Liver (tissue), 9 donors: ENCODE data around the gene HEXIM1. TPM values are rescaled to one million over a fixed set of nuclear protein-coding genes. Genes with fewer than 3 reads are reported as not detected.

Experiments
- DNase-seq: peaks from one replicate; pipeline ENCODE4 v3.0.0-alpha.2; 2017; ENCODE audit warnings: low spot score
- H3K27ac ChIP-seq, 2 donors: one replicate each; pipeline ENCODE4 v1.7.0; 2013; ENCODE audit warnings: inconsistent platforms in 2 of 2, low read length in 2 of 2, control low read depth in 1 of 2, low read depth in 1 of 2, mild to moderate bottlenecking in 1 of 2
- H3K27me3 ChIP-seq, 4 donors: one replicate each; pipeline versions ENCODE4 v1.6.1 to v1.7.0; 2013; ENCODE audit warnings: low read length in 3 of 4, inconsistent platforms in 1 of 4, mild to moderate bottlenecking in 1 of 4, moderate library complexity in 1 of 4; ENCODE audit not compliant: control insufficient read depth in 4 of 4, insufficient read depth in 4 of 4
- H3K36me3 ChIP-seq, 4 donors: one replicate each; pipeline versions ENCODE4 v1.6.1 to v1.7.0; 2013; ENCODE audit warnings: low read length in 3 of 4, mild to moderate bottlenecking in 3 of 4, low read depth in 1 of 4, moderate library complexity in 1 of 4; ENCODE audit not compliant: control insufficient read depth in 4 of 4, insufficient read depth in 3 of 4
- H3K4me1 ChIP-seq, 4 donors: one replicate each; pipeline versions ENCODE4 v1.6.1 to v1.7.0; 2013; ENCODE audit warnings: low read length in 3 of 4, mild to moderate bottlenecking in 3 of 4, moderate library complexity in 1 of 4; ENCODE audit not compliant: control insufficient read depth in 4 of 4, insufficient read depth in 4 of 4
- H3K4me3 ChIP-seq, 3 donors: one replicate each; pipeline versions ENCODE4 v1.6.1 to v1.7.0; 2013; ENCODE audit warnings: low read length in 3 of 3, control low read depth in 1 of 3, low read depth in 1 of 3, mild to moderate bottlenecking in 1 of 3
- H3K9ac ChIP-seq, 2 donors: one replicate each; pipeline ENCODE4 v1.7.0; 2013; ENCODE audit warnings: low read length in 2 of 2, mild to moderate bottlenecking in 2 of 2, moderate library complexity in 2 of 2, control low read depth in 1 of 2, low read depth in 1 of 2
- H3K9me3 ChIP-seq, 4 donors: one replicate each; pipeline versions ENCODE4 v1.6.1 to v1.7.0; 2013; ENCODE audit warnings: low read length in 3 of 4; ENCODE audit not compliant: control insufficient read depth in 4 of 4
- EGR1 ChIP-seq, 2 donors: IDR thresholded peaks; 2 replicates each; pipeline ENCODE4 v1.6.1; 2016 to 2018; ENCODE audit warnings: antibody characterized with exemption in 2 of 2, low read depth in 2 of 2
- FOXA1 ChIP-seq: IDR thresholded peaks from 2 replicates; pipeline ENCODE4 v1.6.1; 2016; ENCODE audit warnings: antibody characterized with exemption
- FOXA2 ChIP-seq: IDR thresholded peaks from 2 replicates; pipeline ENCODE4 v1.6.1; 2016; ENCODE audit warnings: antibody characterized with exemption
- GABPA ChIP-seq, 2 donors: IDR thresholded peaks in 1 of 2; conservative IDR thresholded peaks in 1 of 2; 2 replicates each; pipeline ENCODE4 v1.6.1; 2016; ENCODE audit warnings: antibody characterized with exemption in 2 of 2, mild to moderate bottlenecking in 1 of 2, moderate library complexity in 1 of 2
- HNF4A ChIP-seq, 2 donors: conservative IDR thresholded peaks; 2 replicates each; pipeline ENCODE4 v1.6.1; 2016; ENCODE audit warnings: antibody characterized with exemption in 2 of 2, mild to moderate bottlenecking in 2 of 2
- JUND ChIP-seq, 2 donors: IDR thresholded peaks; 2 replicates each; pipeline ENCODE4 v1.6.1; 2016; ENCODE audit warnings: antibody characterized with exemption in 2 of 2
- RAD21 ChIP-seq, 2 donors: IDR thresholded peaks; 2 replicates each; pipeline ENCODE4 v1.6.1; 2016; ENCODE audit warnings: antibody characterized with exemption in 2 of 2, mild to moderate bottlenecking in 2 of 2
- RXRA ChIP-seq, 2 donors: IDR thresholded peaks; 2 replicates each; pipeline ENCODE4 v1.6.1; 2017 to 2018; ENCODE audit warnings: antibody characterized with exemption in 2 of 2, mild to moderate bottlenecking in 1 of 2
- WGBS: extraction: QIAGEN DNeasy Blood & Tissue Kit; methylation state at CpG from one replicate; pipeline ENCODE4 v1.1.7; 2013; 5-methylcytosine and 5-hydroxymethylcytosine counted together
- polyA plus RNA-seq, 2 donors: library from polyadenylated mRNA; stranded (reverse) in 1 of 2; unstranded in 1 of 2; fragments of 200-250 nt in 1 of 2; fragments of >200 nt in 1 of 2; fragmentation: Nextera tagmentation in 1 of 2; extraction: Ambion mirVana in 1 of 2; gene quantifications; one replicate each; pipeline versions ENCODE4 v1.2.1 to v1.2.3, GENCODE V29; 2013 to 2015
- total RNA-seq, 2 donors: library from RNA; depleted of rRNA; stranded (reverse); fragments of >200 nt; gene quantifications; one replicate each; pipeline ENCODE4 v1.2.3, GENCODE V29; 2014
- TF ChIP-seq, protein P1 (sequence below): IDR thresholded peaks from 2 replicates; pipeline ENCODE4 v1.6.1; 2016; ENCODE audit warnings: antibody characterized with exemption
- TF ChIP-seq, protein P2 (sequence below): IDR thresholded peaks from 2 replicates; pipeline ENCODE4 v1.6.1; 2016; ENCODE audit warnings: antibody characterized with exemption
- TF ChIP-seq, protein P3 (sequence below): IDR thresholded peaks from 2 replicates; pipeline ENCODE4 v1.6.1; 2016; ENCODE audit warnings: antibody characterized with exemption, mild to moderate bottlenecking
- TF ChIP-seq, protein P4 (sequence below): fragments of 150-350 bp; IDR thresholded peaks from 2 replicates; pipeline ENCODE4 v1.5.1; 2017; ENCODE audit warnings: improper control_type of control experiment, low read depth, low read length; ENCODE audit not compliant: missing input control
- TF ChIP-seq, protein P5 (sequence below): IDR thresholded peaks from 2 replicates; pipeline ENCODE4 v1.6.1; 2016; ENCODE audit warnings: antibody characterized with exemption
- donor health status: healthy.
- donor health status: healthy.
- donor health status: healthy.
- donor health status: healthy.
- donor health status: healthy.

HEXIM1 gene
- total and polyA plus RNA-seq, 4 donors, result 7.4 to 14.3 (median 12.3) TPM

DNA sequence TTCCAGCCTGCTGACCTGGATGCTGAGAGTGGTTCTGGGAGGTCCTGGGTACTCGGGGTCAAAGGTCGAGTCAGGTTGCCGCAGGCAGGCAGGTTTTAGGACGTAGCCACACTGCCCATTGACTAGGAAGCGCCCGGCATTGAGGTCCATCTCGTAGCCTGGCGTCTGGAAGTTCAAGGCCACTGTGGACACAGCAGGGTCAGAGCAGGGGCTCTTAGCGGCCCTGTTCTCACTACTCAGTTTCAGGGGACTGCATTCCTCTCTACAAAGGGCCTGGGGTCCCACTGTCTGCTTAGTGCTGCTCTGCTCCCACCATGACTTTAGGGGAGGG, 34.9 kb upstream of the HEXIM1 start:
- no peak for DNase-seq
- no peak overlapping the region for H3K4me3 ChIP-seq
- H3K36me3 ChIP-seq, result peaks cover 0 to under 1% (median 0%) of the 10 kb centered on the region in 4 donors
- H3K27ac ChIP-seq, result no peak overlapping the region
- H3K9ac ChIP-seq, result no peak overlapping the region
- peaks cover 0 to 3% (median 0%) of the 10 kb centered on the region in 4 donors for H3K4me1 ChIP-seq
- TF ChIP-seq, protein P1, sequence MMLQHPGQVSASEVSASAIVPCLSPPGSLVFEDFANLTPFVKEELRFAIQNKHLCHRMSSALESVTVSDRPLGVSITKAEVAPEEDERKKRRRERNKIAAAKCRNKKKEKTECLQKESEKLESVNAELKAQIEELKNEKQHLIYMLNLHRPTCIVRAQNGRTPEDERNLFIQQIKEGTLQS, result no peak
- TF ChIP-seq FOXA1 (no peak), HNF4A (conservative IDR thresholded peaks at IDR 0.05) (no peak), FOXA2 (no peak), JUND (IDR thresholded peaks at IDR 0.05) (no peak)
- TF ChIP-seq, protein P2, sequence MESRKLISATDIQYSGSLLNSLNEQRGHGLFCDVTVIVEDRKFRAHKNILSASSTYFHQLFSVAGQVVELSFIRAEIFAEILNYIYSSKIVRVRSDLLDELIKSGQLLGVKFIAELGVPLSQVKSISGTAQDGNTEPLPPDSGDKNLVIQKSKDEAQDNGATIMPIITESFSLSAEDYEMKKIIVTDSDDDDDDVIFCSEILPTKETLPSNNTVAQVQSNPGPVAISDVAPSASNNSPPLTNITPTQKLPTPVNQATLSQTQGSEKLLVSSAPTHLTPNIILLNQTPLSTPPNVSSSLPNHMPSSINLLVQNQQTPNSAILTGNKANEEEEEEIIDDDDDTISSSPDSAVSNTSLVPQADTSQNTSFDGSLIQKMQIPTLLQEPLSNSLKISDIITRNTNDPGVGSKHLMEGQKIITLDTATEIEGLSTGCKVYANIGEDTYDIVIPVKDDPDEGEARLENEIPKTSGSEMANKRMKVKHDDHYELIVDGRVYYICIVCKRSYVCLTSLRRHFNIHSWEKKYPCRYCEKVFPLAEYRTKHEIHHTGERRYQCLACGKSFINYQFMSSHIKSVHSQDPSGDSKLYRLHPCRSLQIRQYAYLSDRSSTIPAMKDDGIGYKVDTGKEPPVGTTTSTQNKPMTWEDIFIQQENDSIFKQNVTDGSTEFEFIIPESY, result no peak
- no peaks in the 10 kb centered on the region for H3K27me3 ChIP-seq
- H3K9me3 ChIP-seq, result no peaks in the 10 kb centered on the region
- 54% methylated on average over 9 of the region's 9 CpGs for WGBS

DNA sequence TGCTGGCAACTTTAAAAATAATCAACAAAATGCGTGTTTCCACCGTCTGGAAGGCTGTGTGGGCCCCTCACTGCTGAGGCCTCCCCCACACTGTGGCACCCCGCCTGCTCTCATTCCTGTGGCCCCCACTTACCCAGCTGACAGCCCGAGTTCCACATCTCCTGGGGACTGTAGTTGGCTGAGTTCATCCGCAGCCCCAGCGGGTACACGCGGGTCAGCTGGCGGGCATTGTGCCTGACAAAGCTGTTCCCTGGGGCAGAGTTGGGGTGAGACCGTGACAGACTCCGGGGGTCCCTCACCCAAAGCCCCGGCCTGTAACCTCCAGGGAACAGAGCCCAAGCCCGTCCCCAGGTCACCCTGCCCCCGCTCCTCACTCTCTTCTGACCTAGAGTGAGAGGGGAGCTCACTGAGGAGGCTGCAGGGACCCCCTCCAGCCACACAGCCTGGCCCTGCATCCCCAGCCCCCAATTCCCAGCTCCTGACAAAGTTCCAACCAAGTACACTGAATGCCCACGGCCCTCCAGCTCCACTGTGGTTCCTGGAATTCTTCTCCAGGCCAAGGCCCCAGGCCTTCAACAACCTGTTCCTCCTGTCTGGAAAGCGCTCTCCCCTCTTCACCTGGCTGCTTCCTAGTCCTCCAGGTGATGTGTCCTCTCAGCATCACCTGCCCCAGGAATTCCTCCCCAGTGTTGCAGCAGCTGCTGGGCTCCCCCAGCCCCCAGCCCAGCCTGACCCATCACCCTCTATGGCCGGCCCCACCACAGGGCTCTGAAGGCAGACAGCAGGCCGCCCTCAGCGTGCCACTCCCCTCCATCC, 34.0 kb upstream of the HEXIM1 start:
- 95% methylated on average over 19 of the region's 19 CpGs for WGBS
- no peak overlapping the region for H3K9ac ChIP-seq

DNA sequence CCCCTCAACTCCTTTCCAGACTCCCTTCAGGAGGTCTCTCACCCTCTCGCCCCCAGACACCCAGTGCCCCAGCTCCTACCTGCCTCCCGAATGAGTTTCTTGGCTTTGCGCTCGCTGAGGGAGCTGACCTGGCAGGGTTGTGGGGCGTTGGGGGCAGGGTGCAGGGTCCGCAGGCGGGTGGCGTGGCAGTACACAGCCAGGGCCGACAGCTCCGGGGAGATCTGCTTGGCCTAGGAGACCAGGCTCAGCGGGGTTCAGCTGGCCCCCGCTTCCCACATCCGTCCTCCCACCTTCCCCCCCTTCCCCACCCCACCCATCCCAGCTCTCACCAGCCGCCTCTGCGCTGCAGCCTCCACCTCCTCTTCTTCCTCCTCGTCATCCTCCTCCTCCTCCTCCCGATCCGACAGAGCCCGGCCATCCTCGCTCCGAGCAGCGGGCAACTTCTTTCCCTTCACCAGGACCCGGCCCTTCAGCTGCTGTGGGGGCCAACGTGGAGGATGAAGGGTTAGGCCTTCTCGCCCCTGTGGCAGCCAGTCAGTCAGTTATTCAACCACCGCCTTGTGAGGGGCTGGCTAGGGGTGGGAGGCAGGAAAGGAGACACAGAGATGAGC, 33.2 kb upstream of the HEXIM1 start:
- H3K4me1 ChIP-seq, result peaks cover 0 to 3% (median 0%) of the 10 kb centered on the region in 4 donors
- no peak overlapping the region for H3K9ac ChIP-seq
- no peak overlapping the region for H3K4me3 ChIP-seq
- 96% methylated on average over 26 of the region's 26 CpGs for WGBS
- H3K27me3 ChIP-seq, result no peaks in the 10 kb centered on the region
- DNase-seq, result no peak
- H3K9me3 ChIP-seq, result no peaks in the 10 kb centered on the region
- H3K27ac ChIP-seq, result no peak overlapping the region
- H3K36me3 ChIP-seq, result no peaks in the 10 kb centered on the region
- TF ChIP-seq HNF4A (conservative IDR thresholded peaks at IDR 0.05) (no peak), FOXA1 (no peak), FOXA2 (no peak), GABPA (IDR thresholded peaks at IDR 0.05 in 1 of 2, conservative IDR thresholded peaks at IDR 0.05 in 1 of 2) (no peak), RXRA (IDR thresholded peaks at IDR 0.05) (no peak)
- TF ChIP-seq, protein P2, result no peak
- TF ChIP-seq, protein P3, sequence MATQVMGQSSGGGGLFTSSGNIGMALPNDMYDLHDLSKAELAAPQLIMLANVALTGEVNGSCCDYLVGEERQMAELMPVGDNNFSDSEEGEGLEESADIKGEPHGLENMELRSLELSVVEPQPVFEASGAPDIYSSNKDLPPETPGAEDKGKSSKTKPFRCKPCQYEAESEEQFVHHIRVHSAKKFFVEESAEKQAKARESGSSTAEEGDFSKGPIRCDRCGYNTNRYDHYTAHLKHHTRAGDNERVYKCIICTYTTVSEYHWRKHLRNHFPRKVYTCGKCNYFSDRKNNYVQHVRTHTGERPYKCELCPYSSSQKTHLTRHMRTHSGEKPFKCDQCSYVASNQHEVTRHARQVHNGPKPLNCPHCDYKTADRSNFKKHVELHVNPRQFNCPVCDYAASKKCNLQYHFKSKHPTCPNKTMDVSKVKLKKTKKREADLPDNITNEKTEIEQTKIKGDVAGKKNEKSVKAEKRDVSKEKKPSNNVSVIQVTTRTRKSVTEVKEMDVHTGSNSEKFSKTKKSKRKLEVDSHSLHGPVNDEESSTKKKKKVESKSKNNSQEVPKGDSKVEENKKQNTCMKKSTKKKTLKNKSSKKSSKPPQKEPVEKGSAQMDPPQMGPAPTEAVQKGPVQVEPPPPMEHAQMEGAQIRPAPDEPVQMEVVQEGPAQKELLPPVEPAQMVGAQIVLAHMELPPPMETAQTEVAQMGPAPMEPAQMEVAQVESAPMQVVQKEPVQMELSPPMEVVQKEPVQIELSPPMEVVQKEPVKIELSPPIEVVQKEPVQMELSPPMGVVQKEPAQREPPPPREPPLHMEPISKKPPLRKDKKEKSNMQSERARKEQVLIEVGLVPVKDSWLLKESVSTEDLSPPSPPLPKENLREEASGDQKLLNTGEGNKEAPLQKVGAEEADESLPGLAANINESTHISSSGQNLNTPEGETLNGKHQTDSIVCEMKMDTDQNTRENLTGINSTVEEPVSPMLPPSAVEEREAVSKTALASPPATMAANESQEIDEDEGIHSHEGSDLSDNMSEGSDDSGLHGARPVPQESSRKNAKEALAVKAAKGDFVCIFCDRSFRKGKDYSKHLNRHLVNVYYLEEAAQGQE, result no peak
- TF ChIP-seq, protein P1, result no peak

More for the DNA sequence above, 34.0 kb upstream of the HEXIM1 start:
- no peak for TF ChIP-seq JUND (IDR thresholded peaks at IDR 0.05)
- TF ChIP-seq, protein P4, sequence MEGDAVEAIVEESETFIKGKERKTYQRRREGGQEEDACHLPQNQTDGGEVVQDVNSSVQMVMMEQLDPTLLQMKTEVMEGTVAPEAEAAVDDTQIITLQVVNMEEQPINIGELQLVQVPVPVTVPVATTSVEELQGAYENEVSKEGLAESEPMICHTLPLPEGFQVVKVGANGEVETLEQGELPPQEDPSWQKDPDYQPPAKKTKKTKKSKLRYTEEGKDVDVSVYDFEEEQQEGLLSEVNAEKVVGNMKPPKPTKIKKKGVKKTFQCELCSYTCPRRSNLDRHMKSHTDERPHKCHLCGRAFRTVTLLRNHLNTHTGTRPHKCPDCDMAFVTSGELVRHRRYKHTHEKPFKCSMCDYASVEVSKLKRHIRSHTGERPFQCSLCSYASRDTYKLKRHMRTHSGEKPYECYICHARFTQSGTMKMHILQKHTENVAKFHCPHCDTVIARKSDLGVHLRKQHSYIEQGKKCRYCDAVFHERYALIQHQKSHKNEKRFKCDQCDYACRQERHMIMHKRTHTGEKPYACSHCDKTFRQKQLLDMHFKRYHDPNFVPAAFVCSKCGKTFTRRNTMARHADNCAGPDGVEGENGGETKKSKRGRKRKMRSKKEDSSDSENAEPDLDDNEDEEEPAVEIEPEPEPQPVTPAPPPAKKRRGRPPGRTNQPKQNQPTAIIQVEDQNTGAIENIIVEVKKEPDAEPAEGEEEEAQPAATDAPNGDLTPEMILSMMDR, result no peak
- no peak for TF ChIP-seq EGR1 (IDR thresholded peaks at IDR 0.05; ENCODE audit: low read depth in 2 of 2)
- TF ChIP-seq FOXA2, result no peak
- TF ChIP-seq, protein P5, sequence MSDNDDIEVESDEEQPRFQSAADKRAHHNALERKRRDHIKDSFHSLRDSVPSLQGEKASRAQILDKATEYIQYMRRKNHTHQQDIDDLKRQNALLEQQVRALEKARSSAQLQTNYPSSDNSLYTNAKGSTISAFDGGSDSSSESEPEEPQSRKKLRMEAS, result no peak
- no peak for TF ChIP-seq RAD21 (IDR thresholded peaks at IDR 0.05)
- Histone ChIP-seq H3K27ac (no peak overlapping the region), H3K36me3 (no peaks in the 10 kb centered on the region), H3K9me3 (no peaks in the 10 kb centered on the region), H3K4me1 (peaks cover 0 to 3% (median 0%) of the 10 kb centered on the region in 4 donors), H3K27me3 (no peaks in the 10 kb centered on the region), H3K4me3 (no peak overlapping the region)
- no peak for DNase-seq
